Lower lobe of right lung (tissue), 2 donors: Measurements from ENCODE around the gene RIOK2. TPM values are rescaled to one million over a fixed set of nuclear protein-coding genes. Genes with fewer than 3 reads are reported as not detected.
A peak's percentile ranks its signal among the peaks of the same experiment; 100 is the strongest.
"Not testable (repeated sequence)": the region's sequence is repeated elsewhere in the genome, so short reads cannot be mapped to it uniquely, and the experiment has no call there.

Source experiments
- ATAC-seq, 2 donors: fragments of 200-7000 bp; cut with Tn5 transposase; one replicate each; pipeline ENCODE4 v1.9.1; 2020 to 2022; ENCODE audit warnings: mild to moderate bottlenecking in 2 of 2, moderate library complexity in 2 of 2
- DNase-seq: peaks from one replicate; pipeline ENCODE4 v3.0.0-alpha.2; 2020
- H3K27ac ChIP-seq: fragments of 200-600 bp; one replicate; pipeline ENCODE4 v1.8.0; 2022
- H3K27me3 ChIP-seq: fragments of 200-600 bp; one replicate; pipeline ENCODE4 v1.8.0; 2022; ENCODE audit warnings: low read depth
- H3K36me3 ChIP-seq: fragments of 200-600 bp; one replicate; pipeline ENCODE4 v1.8.0; 2022; ENCODE audit warnings: mild to moderate bottlenecking
- H3K4me1 ChIP-seq: fragments of 200-600 bp; one replicate; pipeline ENCODE4 v1.8.0; 2022
- H3K4me3 ChIP-seq: fragments of 200-600 bp; one replicate; pipeline ENCODE4 v1.8.0; 2022; ENCODE audit warnings: mild to moderate bottlenecking
- H3K9me3 ChIP-seq: fragments of 200-600 bp; one replicate; pipeline ENCODE4 v1.8.0; 2022
- CTCF ChIP-seq: fragments of 200-600 bp; IDR thresholded peaks from one replicate; pipeline ENCODE4 v1.8.0; 2022; ENCODE audit warnings: antibody characterized with exemption, mild to moderate bottlenecking
- intact Hi-C: fragments of 100-400 bp; cut with DNase I; formaldehyde crosslinking; loops from one replicate; pipeline ENCODE4 v1.11.0; 2022
- total RNA-seq: library from RNA; stranded (reverse); fragmentation: NEBNext Ultra II Directional; extraction: Animal tissue kit (Norgen Biotek cat#: 25700); gene quantifications from one replicate; pipeline ENCODE4 v1.2.1, GENCODE V29; 2021
- donor health status: DM: no; HTN: yes; CAD: no; lungs with severe emphysema.

RIOK2 gene
- total RNA-seq, 1 donor from 2014 or later, result 21.6 TPM

GRCh38 chr5:97194366-97194765 lies 11.3 kb upstream of the RIOK2 start:
- no peaks in the 10 kb centered on the region for H3K9me3 ChIP-seq
- no peak overlapping the region for H3K27ac ChIP-seq
- H3K36me3 ChIP-seq, result no peaks in the 10 kb centered on the region
- DNase-seq (no peak), ATAC-seq (no peak)
- TF ChIP-seq CTCF, result no peak
- intact Hi-C loops, result no loop called here
- no peak overlapping the region for H3K4me3 ChIP-seq
- no peaks in the 10 kb centered on the region for H3K4me1 ChIP-seq
- H3K27me3 ChIP-seq, result no peaks in the 10 kb centered on the region

- Histone ChIP-seq H3K4me1 (no peaks in the 10 kb centered on the region), H3K36me3 (no peaks in the 10 kb centered on the region), H3K4me3 (no peak overlapping the region), H3K27ac (no peak overlapping the region), H3K9me3 (no peaks in the 10 kb centered on the region), H3K27me3 (no peaks in the 10 kb centered on the region)
- ATAC-seq, result no peak
- TF ChIP-seq CTCF, result no peak
- DNase-seq, result no peak
- intact Hi-C loops, result no loop called here
Measured at GRCh38 chr5:97193355-97193688, 10.3 kb upstream of the RIOK2 start.

GRCh38 chr5:97192580-97193354 lies 9.7 kb upstream of the RIOK2 start:
- H3K36me3 ChIP-seq, result no peaks in the 10 kb centered on the region
- no peak overlapping the region for H3K4me3 ChIP-seq
- no peaks in the 10 kb centered on the region for H3K9me3 ChIP-seq
- DNase-seq (no peak), ATAC-seq (no peak)
- intact Hi-C loops, result no loop called here
- TF ChIP-seq CTCF, result no peak
- no peaks in the 10 kb centered on the region for H3K27me3 ChIP-seq
- H3K4me1 ChIP-seq, result no peaks in the 10 kb centered on the region
- H3K27ac ChIP-seq, result no peak overlapping the region

- no peak for TF ChIP-seq CTCF
- H3K27me3 ChIP-seq, result no peaks in the 10 kb centered on the region
- no peaks in the 10 kb centered on the region for H3K9me3 ChIP-seq
- DNase-seq, result no peak
- H3K27ac ChIP-seq, result no peak overlapping the region
- intact Hi-C loops, result no loop called here
- no peak overlapping the region for H3K4me3 ChIP-seq
- no peaks in the 10 kb centered on the region for H3K36me3 ChIP-seq
- no peak for ATAC-seq
- H3K4me1 ChIP-seq, result no peaks in the 10 kb centered on the region
Measured at GRCh38 chr5:97191893-97192292, 8.8 kb upstream of the RIOK2 start.

GRCh38 chr5:97189523-97189922 lies 6.5 kb upstream of the RIOK2 start:
- H3K36me3 ChIP-seq, intact Hi-C loops, H3K9me3 ChIP-seq, H3K4me1 ChIP-seq, H3K27me3 ChIP-seq, H3K27ac ChIP-seq, ATAC-seq, H3K4me3 ChIP-seq, DNase-seq: not testable (repeated sequence)

- DNase-seq, result no peak
- Histone ChIP-seq H3K9me3 (no peaks in the 10 kb centered on the region), H3K27me3 (no peaks in the 10 kb centered on the region), H3K4me3 (peak overlapping the region; percentile 73), H3K27ac (peak overlapping the region; percentile 90), H3K36me3 (peaks cover 13% of the 10 kb centered on the region), H3K4me1 (peaks cover 30% of the 10 kb centered on the region)
- no peak for TF ChIP-seq CTCF
- intact Hi-C loops, result no loop called here
- no peak for ATAC-seq
Measured at GRCh38 chr5:97183930-97184213, 825 bp upstream of the RIOK2 start.
